ENCODE data around the gene TMX1. TPM values are rescaled to one million over a fixed set of nuclear protein-coding genes. Genes with fewer than 3 reads are reported as not detected.

TMX1 gene
- total RNA-seq, 4 donors from 2014 or later: 30.0 to 37.8 (median 33.1) TPM

GRCh38 chr14:51242545-51243490 is 2.8 kb downstream of the TMX1 start:
- no peak for ATAC-seq (ENCODE audit: low FRiP score)
- TF ChIP-seq CTCF (IDR thresholded peaks at IDR 0.05): no peak
- DNase-seq (ENCODE audit: low spot score): no peak

- DNase-seq (ENCODE audit: low spot score) (no peak), ATAC-seq (ENCODE audit: low FRiP score) (no peak)
- no peak for TF ChIP-seq CTCF (IDR thresholded peaks at IDR 0.05)
These were observed 4.5 kb downstream of the TMX1 start for GRCh38 chr14:51244591-51244990.

GRCh38 chr14:51246032-51246431 is 6.0 kb downstream of the TMX1 start:
- DNase-seq (ENCODE audit: low spot score) (no peak), ATAC-seq (ENCODE audit: low FRiP score) (no peak)
- no peak for TF ChIP-seq CTCF (IDR thresholded peaks at IDR 0.05)

- DNase-seq (ENCODE audit: low spot score) (no peak), ATAC-seq (ENCODE audit: low FRiP score) (no peak)
- TF ChIP-seq CTCF (IDR thresholded peaks at IDR 0.05): no peak
These were observed 8.3 kb downstream of the TMX1 start for GRCh38 chr14:51248016-51248987.

GRCh38 chr14:51251486-51251885 is 11.4 kb downstream of the TMX1 start:
- ATAC-seq (ENCODE audit: low FRiP score) (no peak), DNase-seq (ENCODE audit: low spot score) (no peak)
- TF ChIP-seq CTCF (IDR thresholded peaks at IDR 0.05): no peak

- DNase-seq (ENCODE audit: low spot score) (no peak), ATAC-seq (ENCODE audit: low FRiP score) (no peak)
- TF ChIP-seq CTCF (IDR thresholded peaks at IDR 0.05): no peak
These were observed 13.8 kb downstream of the TMX1 start for GRCh38 chr14:51253880-51254279.
